ENCODE results near the gene NR5A1. TPM values are rescaled to one million over a fixed set of nuclear protein-coding genes. Genes with fewer than 3 reads are reported as not detected.

NR5A1 gene
- total and polyA plus RNA-seq, 2 donors, result not detected

- Histone ChIP-seq H3K4me1 (ENCODE audit: insufficient read depth) (no peaks in the 10 kb centered on the region), H3K4me3 (ENCODE audit: low read depth, low read length) (no peak overlapping the region), H3K27ac (ENCODE audit: low read depth) (no peak overlapping the region), H3K36me3 (ENCODE audit: insufficient read depth) (no peaks in the 10 kb centered on the region)
- DNase-seq (ENCODE audit: extremely low spot score), result no peak
- 92% methylated on average over 1 of the region's 1 CpG for WGBS
These were observed 44.5 kb downstream of the NR5A1 start for GRCh38 chr9:124462739-124463138.

- 85% methylated on average over 9 of the region's 9 CpGs for WGBS
- H3K4me1 ChIP-seq (ENCODE audit: insufficient read depth), result no peaks in the 10 kb centered on the region
- no peaks in the 10 kb centered on the region for H3K36me3 ChIP-seq (ENCODE audit: insufficient read depth)
- H3K4me3 ChIP-seq (ENCODE audit: low read depth, low read length), result no peak overlapping the region
- no peak for DNase-seq (ENCODE audit: extremely low spot score)
- H3K27ac ChIP-seq (ENCODE audit: low read depth), result no peak overlapping the region
These were observed 48.8 kb downstream of the NR5A1 start for GRCh38 chr9:124458441-124458840.

GRCh38 chr9:124457887-124458431, 49.2 kb downstream of the NR5A1 start:
- no peaks in the 10 kb centered on the region for H3K4me1 ChIP-seq (ENCODE audit: insufficient read depth)
- H3K4me3 ChIP-seq (ENCODE audit: low read depth, low read length), result no peak overlapping the region
- H3K27ac ChIP-seq (ENCODE audit: low read depth), result no peak overlapping the region
- no peak for DNase-seq (ENCODE audit: extremely low spot score)
- no peaks in the 10 kb centered on the region for H3K36me3 ChIP-seq (ENCODE audit: insufficient read depth)
- WGBS, result 76% methylated on average over 8 of the region's 8 CpGs

- DNase-seq (ENCODE audit: extremely low spot score), result no peak
- Histone ChIP-seq H3K27ac (ENCODE audit: low read depth) (no peak overlapping the region), H3K36me3 (ENCODE audit: insufficient read depth) (no peaks in the 10 kb centered on the region), H3K4me1 (ENCODE audit: insufficient read depth) (no peaks in the 10 kb centered on the region), H3K4me3 (ENCODE audit: low read depth, low read length) (no peak overlapping the region)
- 83% methylated on average over 18 of the region's 18 CpGs for WGBS
These were observed 49.9 kb downstream of the NR5A1 start for GRCh38 chr9:124457079-124457886.

- 56% methylated on average over 15 of the region's 15 CpGs for WGBS
- Histone ChIP-seq H3K36me3 (ENCODE audit: insufficient read depth) (no peaks in the 10 kb centered on the region), H3K27ac (ENCODE audit: low read depth) (no peak overlapping the region), H3K4me3 (ENCODE audit: low read depth, low read length) (no peak overlapping the region), H3K4me1 (ENCODE audit: insufficient read depth) (no peaks in the 10 kb centered on the region)
- no peak for DNase-seq (ENCODE audit: extremely low spot score)
These were observed 50.7 kb downstream of the NR5A1 start for GRCh38 chr9:124456341-124457078.

GRCh38 chr9:124455820-124456219, 51.4 kb downstream of the NR5A1 start:
- WGBS, result 77% methylated on average over 7 of the region's 7 CpGs

GRCh38 chr9:124454791-124455443, 52.3 kb downstream of the NR5A1 start:
- H3K4me3 ChIP-seq (ENCODE audit: low read depth, low read length), result no peak overlapping the region
- no peak overlapping the region for H3K27ac ChIP-seq (ENCODE audit: low read depth)
- WGBS, result 81% methylated on average over 14 of the region's 14 CpGs
- H3K4me1 ChIP-seq (ENCODE audit: insufficient read depth), result no peaks in the 10 kb centered on the region
- no peaks in the 10 kb centered on the region for H3K36me3 ChIP-seq (ENCODE audit: insufficient read depth)
- no peak for DNase-seq (ENCODE audit: extremely low spot score)

More at GRCh38 chr9:124455820-124456219, 51.4 kb downstream of the NR5A1 start:
- H3K4me3 ChIP-seq (ENCODE audit: low read depth, low read length), result no peak overlapping the region
- DNase-seq (ENCODE audit: extremely low spot score), result no peak
- no peaks in the 10 kb centered on the region for H3K36me3 ChIP-seq (ENCODE audit: insufficient read depth)
- no peaks in the 10 kb centered on the region for H3K4me1 ChIP-seq (ENCODE audit: insufficient read depth)
- H3K27ac ChIP-seq (ENCODE audit: low read depth), result no peak overlapping the region

- H3K36me3 ChIP-seq (ENCODE audit: insufficient read depth), result no peaks in the 10 kb centered on the region
- H3K4me1 ChIP-seq (ENCODE audit: insufficient read depth), result no peaks in the 10 kb centered on the region
- 85% methylated on average over 9 of the region's 9 CpGs for WGBS
- no peak overlapping the region for H3K27ac ChIP-seq (ENCODE audit: low read depth)
- DNase-seq (ENCODE audit: extremely low spot score), result no peak
- H3K4me3 ChIP-seq (ENCODE audit: low read depth, low read length), result no peak overlapping the region
These were observed 52.9 kb downstream of the NR5A1 start for GRCh38 chr9:124454296-124454695.

GRCh38 chr9:124453586-124454191, 53.5 kb downstream of the NR5A1 start:
- H3K4me3 ChIP-seq (ENCODE audit: low read depth, low read length), result no peak overlapping the region
- H3K4me1 ChIP-seq (ENCODE audit: insufficient read depth), result no peaks in the 10 kb centered on the region
- H3K27ac ChIP-seq (ENCODE audit: low read depth), result no peak overlapping the region
- no peak for DNase-seq (ENCODE audit: extremely low spot score)
- 21% methylated on average over 35 of the region's 35 CpGs for WGBS
- H3K36me3 ChIP-seq (ENCODE audit: insufficient read depth), result no peaks in the 10 kb centered on the region

GRCh38 chr9:124452841-124453585, 54.2 kb downstream of the NR5A1 start:
- 26% methylated on average over 85 of the region's 85 CpGs for WGBS
- H3K4me1 ChIP-seq (ENCODE audit: insufficient read depth), result no peaks in the 10 kb centered on the region
- no peak overlapping the region for H3K27ac ChIP-seq (ENCODE audit: low read depth)
- DNase-seq (ENCODE audit: extremely low spot score), result no peak
- no peak overlapping the region for H3K4me3 ChIP-seq (ENCODE audit: low read depth, low read length)
- H3K36me3 ChIP-seq (ENCODE audit: insufficient read depth), result no peaks in the 10 kb centered on the region

- DNase-seq (ENCODE audit: extremely low spot score), result no peak
- 81% methylated on average over 19 of the region's 19 CpGs for WGBS
These were observed 54.9 kb downstream of the NR5A1 start for GRCh38 chr9:124452326-124452725.

GRCh38 chr9:124450931-124451661, 56.1 kb downstream of the NR5A1 start:
- no peaks in the 10 kb centered on the region for H3K4me1 ChIP-seq (ENCODE audit: insufficient read depth)
- WGBS, result 44% methylated on average over 19 of the region's 19 CpGs
- H3K4me3 ChIP-seq (ENCODE audit: low read depth, low read length), result no peak overlapping the region
- no peaks in the 10 kb centered on the region for H3K36me3 ChIP-seq (ENCODE audit: insufficient read depth)
- no peak for DNase-seq (ENCODE audit: extremely low spot score)
- no peak overlapping the region for H3K27ac ChIP-seq (ENCODE audit: low read depth)

More at GRCh38 chr9:124452326-124452725, 54.9 kb downstream of the NR5A1 start:
- Histone ChIP-seq H3K36me3 (ENCODE audit: insufficient read depth) (no peaks in the 10 kb centered on the region), H3K4me1 (ENCODE audit: insufficient read depth) (no peaks in the 10 kb centered on the region), H3K4me3 (ENCODE audit: low read depth, low read length) (no peak overlapping the region), H3K27ac (ENCODE audit: low read depth) (no peak overlapping the region)

Data from urinary bladder (tissue), 4 donors.